Stimulated activated CD4-positive, alpha-beta T cell treated with anti-CD3 and anti-CD28 coated beads, Interleukin-1b, Interleukin-23, amount 100 ng/mL, for 4 hours (primary cell): ENCODE measurements around the gene GRB14.
"Not testable (repeated sequence)": the region's sequence is repeated elsewhere in the genome, so short reads cannot be mapped to it uniquely, and the experiment has no call there.

Experiments
- DNase-seq, 2 donors: peaks; one replicate each; pipeline ENCODE4 v3.0.0-alpha.2; 2020; ENCODE audit warnings: low read depth in 2 of 2

The GRB14 gene

GRCh38 chr2:164558450-164558849 lies 62.8 kb downstream of the GRB14 start:
- no peak for DNase-seq

- DNase-seq = no peak
Observed at GRCh38 chr2:164554487-164554886, 66.8 kb downstream of the GRB14 start.

- no peak for DNase-seq
Observed at GRCh38 chr2:164551519-164551918, 69.8 kb downstream of the GRB14 start.

- DNase-seq = not testable (repeated sequence)
Observed at GRCh38 chr2:164549705-164550104, 71.6 kb downstream of the GRB14 start.

GRCh38 chr2:164545484-164545883 lies 75.8 kb downstream of the GRB14 start:
- no peak for DNase-seq

- DNase-seq = no peak
Observed at GRCh38 chr2:164542581-164543021, 78.7 kb downstream of the GRB14 start.

- DNase-seq = no peak
Observed at GRCh38 chr2:164538240-164538866, 82.9 kb downstream of the GRB14 start.

- DNase-seq = no peak
Observed at GRCh38 chr2:164535280-164536025, 85.8 kb downstream of the GRB14 start.

GRCh38 chr2:164530464-164530863 lies 90.8 kb downstream of the GRB14 start:
- DNase-seq = no peak

GRCh38 chr2:164523726-164524125 lies 97.6 kb downstream of the GRB14 start:
- DNase-seq = no peak

GRCh38 chr2:164523009-164523408 lies 98.3 kb downstream of the GRB14 start:
- DNase-seq = no peak

GRCh38 chr2:164522561-164522981 lies 98.7 kb downstream of the GRB14 start:
- no peak for DNase-seq

GRCh38 chr2:164515734-164516133 lies 105.5 kb downstream of the GRB14 start:
- no peak for DNase-seq

- DNase-seq = no peak
Observed at GRCh38 chr2:164515030-164515429, 106.3 kb downstream of the GRB14 start.

- no peak for DNase-seq
Observed at GRCh38 chr2:164514491-164514890, 106.8 kb downstream of the GRB14 start.

GRCh38 chr2:164512871-164513270 lies 108.4 kb downstream of the GRB14 start:
- DNase-seq = no peak

- no peak for DNase-seq
Observed at GRCh38 chr2:164511738-164512137, 109.5 kb downstream of the GRB14 start.

GRCh38 chr2:164510895-164511294 lies 110.4 kb downstream of the GRB14 start:
- no peak for DNase-seq

- no peak for DNase-seq
Observed at GRCh38 chr2:164509137-164509877, 112.0 kb downstream of the GRB14 start.

- DNase-seq = no peak
Observed at GRCh38 chr2:164504253-164504652, 117.0 kb downstream of the GRB14 start.

GRCh38 chr2:164498836-164499235 lies 122.4 kb downstream of the GRB14 start:
- DNase-seq = no peak

- DNase-seq = no peak
Observed at GRCh38 chr2:164496881-164497280, 124.4 kb downstream of the GRB14 start.

- no peak for DNase-seq
Observed at GRCh38 chr2:164496421-164496820, 124.9 kb downstream of the GRB14 start.
